ENCODE data around the gene ATPAF1.
"Not testable (repeated sequence)": the region's sequence is repeated elsewhere in the genome, so short reads cannot be mapped to it uniquely, and the experiment has no call there.

GRCh38 chr1:46651152-46651551 lies 17.0 kb downstream of the ATPAF1 start:
- not testable (repeated sequence) for TF ChIP-seq POLR2A, POLR2AphosphoS5 (IDR thresholded peaks at IDR 0.05)
